GM19023 (cell line): ENCODE results near the gene BRSK2.
"Not testable (repeated sequence)": the region's sequence is repeated elsewhere in the genome, so short reads cannot be mapped to it uniquely, and the experiment has no call there.

Experiments
- ATAC-seq: cut with Tn5 transposase; IDR thresholded peaks from one replicate; pipeline ENCODE4 v1.9.1; 2021; ENCODE audit warnings: mild to moderate bottlenecking, moderate library complexity; ENCODE audit not compliant: unreplicated experiment

Gene BRSK2

GRCh38 chr11:1508491-1508891 is 118.8 kb downstream of the BRSK2 start:
- no peak for ATAC-seq

GRCh38 chr11:1508986-1509385 is 119.3 kb downstream of the BRSK2 start:
- no peak for ATAC-seq

- no peak for ATAC-seq
Observed at GRCh38 chr11:1509626-1510255, 120.0 kb downstream of the BRSK2 start.

GRCh38 chr11:1510351-1510750 is 120.6 kb downstream of the BRSK2 start:
- ATAC-seq = not testable (repeated sequence)

- no peak for ATAC-seq
Observed at GRCh38 chr11:1510928-1511327, 121.2 kb downstream of the BRSK2 start.

GRCh38 chr11:1511937-1512496 is 122.3 kb downstream of the BRSK2 start:
- ATAC-seq = no peak
